PC-3 (cell line): ENCODE results near the gene SLC33A1. TPM values are rescaled to one million over a fixed set of nuclear protein-coding genes. Genes with fewer than 3 reads are reported as not detected.
"Not testable (repeated sequence)": the region's sequence is repeated elsewhere in the genome, so short reads cannot be mapped to it uniquely, and the experiment has no call there.

ENCODE experiments used
- ATAC-seq: fragments of 200-7000 bp; cut with Tn5 transposase; 2 replicates; pipeline ENCODE4 v1.9.1; 2020; ENCODE audit warnings: mild to moderate bottlenecking, moderate library complexity
- BruUV-seq: library from RNA; stranded (reverse); fragments of 400-500 nt; replicated peaks from 2 replicates; lab custom pipeline; 2021; lab: Mats Ljungman, UMichigan
- CTCF ChIA-PET: fragments of 300-600 bp; sonication (Branson Sonifier 250); formaldehyde crosslinking; loops from one replicate; lab custom pipeline; 2022; ENCODE audit warnings: antibody characterized with exemption; lab: Charles Lee
- POLR2A ChIA-PET: fragments of 300-600 bp; sonication (Branson Sonifier 250); formaldehyde crosslinking; loops from one replicate; lab custom pipeline; 2022; ENCODE audit warnings: antibody characterized with exemption; ENCODE audit not compliant: unreplicated experiment; lab: Charles Lee
- DNase-seq: peaks from one replicate; pipeline ENCODE4 v3.0.0-alpha.2; 2015
- H2AFZ ChIP-seq: fragments of 300-600 bp; sonication (generic); 2 replicates; pipeline ENCODE4 v1.6.0; 2016; ENCODE audit warnings: antibody characterized with exemption, low read length
- H3F3A ChIP-seq: fragments of 300-600 bp; sonication (generic); one replicate; pipeline ENCODE4 v1.6.0; 2017; ENCODE audit warnings: antibody characterized with exemption, low read length, control low read depth, mild to moderate bottlenecking; ENCODE audit not compliant: unreplicated experiment
- H3K27ac ChIP-seq: fragments of 300-600 bp; sonication (generic); 2 replicates; pipeline ENCODE4 v1.5.1; 2016; ENCODE audit warnings: mild to moderate bottlenecking, low read length
- H3K27me3 ChIP-seq: fragments of 300-600 bp; sonication (generic); 2 replicates; pipeline ENCODE4 v1.6.1; 2016; ENCODE audit warnings: low read length, mixed read lengths
- H3K36me3 ChIP-seq: fragments of 300-600 bp; sonication (generic); 2 replicates; pipeline ENCODE4 v1.6.1; 2016; ENCODE audit warnings: low read depth, mixed run types, low read length, mixed read lengths
- H3K4me1 ChIP-seq: fragments of 300-600 bp; sonication (generic); 2 replicates; pipeline ENCODE4 v1.5.1; 2016; ENCODE audit warnings: low read length; ENCODE audit not compliant: insufficient read depth
- H3K4me2 ChIP-seq: fragments of 300-600 bp; sonication (generic); 2 replicates; pipeline ENCODE4 v1.6.0; 2016; ENCODE audit warnings: low read length
- H3K4me3 ChIP-seq: fragments of 300-600 bp; sonication (generic); 2 replicates; pipeline ENCODE4 v1.5.1; 2016; ENCODE audit warnings: mild to moderate bottlenecking, low read length, mixed read lengths
- H3K79me2 ChIP-seq: fragments of 300-600 bp; sonication (generic); 2 replicates; pipeline ENCODE4 v1.6.1; 2017; ENCODE audit warnings: low read length, mixed read lengths
- H3K9ac ChIP-seq: fragments of 300-600 bp; sonication (generic); 2 replicates; pipeline ENCODE4 v1.6.0; 2016; ENCODE audit warnings: mild to moderate bottlenecking, low read length
- H3K9me2 ChIP-seq: fragments of 300-600 bp; sonication (generic); replicated peaks from 2 replicates; pipeline ENCODE4 v1.6.1; 2016; ENCODE audit warnings: mixed run types, low read length, mixed read lengths
- H3K9me3 ChIP-seq: fragments of 300-600 bp; sonication (generic); 2 replicates; pipeline ENCODE4 v1.6.1; 2016; ENCODE audit warnings: low read length, mixed read lengths
- H4K20me1 ChIP-seq: fragments of 300-600 bp; sonication (generic); 2 replicates; pipeline ENCODE4 v1.6.1; 2016; ENCODE audit warnings: low read length, mixed read lengths
- EZH2 ChIP-seq: fragments of 300-600 bp; sonication (generic); IDR thresholded peaks from one replicate; pipeline ENCODE4 v1.6.1; 2017; ENCODE audit warnings: antibody characterized with exemption, mild to moderate bottlenecking, low read length; ENCODE audit not compliant: unreplicated experiment
- EZH2phosphoT487 ChIP-seq: fragments of 300-600 bp; sonication (generic); IDR thresholded peaks from 2 replicates; pipeline ENCODE4 v1.6.1; 2018; ENCODE audit warnings: mild to moderate bottlenecking, antibody characterized with exemption, low read length, borderline replicate concordance
- intact Hi-C: fragments of 100-400 bp; cut with micrococcal nuclease; formaldehyde crosslinking; loops from 2 replicates; pipeline ENCODE4 v1.9.0; 2023
- total RNA-seq: library from RNA; depleted of rRNA; stranded (reverse); fragments of >200 nt; gene quantifications from 2 replicates; pipeline ENCODE4 v1.2.3, GENCODE V29; 2014
- TF ChIP-seq, protein P1 (sequence below): fragments of 300-600 bp; sonication (generic); conservative IDR thresholded peaks from 2 replicates; pipeline ENCODE4 v1.5.1; 2017; ENCODE audit warnings: antibody characterized with exemption, low read depth, mild to moderate bottlenecking, low read length

SLC33A1 gene
- total RNA-seq, 1 experiment from 2014 or later = 32.9 TPM

DNA sequence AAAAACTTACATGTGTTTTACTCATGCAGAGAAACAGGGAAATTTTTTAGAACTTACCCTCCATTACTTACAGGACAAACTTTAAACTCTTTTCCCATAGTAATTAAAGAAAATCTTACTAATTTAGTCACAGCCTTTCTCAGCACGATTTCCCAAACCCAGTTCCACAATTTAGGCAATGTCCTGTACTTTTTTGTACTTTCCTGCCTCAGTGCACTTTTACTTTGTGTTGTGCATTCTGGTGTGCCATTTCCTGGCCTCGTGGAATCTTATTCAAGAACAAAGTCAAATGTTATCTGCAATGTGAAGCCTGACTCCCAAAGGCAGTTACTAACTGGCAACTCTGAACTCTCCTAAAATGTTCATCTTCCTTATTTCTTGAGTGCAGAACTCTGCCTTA, 1.9 kb downstream of the SLC33A1 start:
- no TSS peak for BruUV-seq
- Histone ChIP-seq H3F3A (no peaks in the 10 kb centered on the region), H3K4me2 (peak overlapping the region; percentile 93), H3K9me3 (no peaks in the 10 kb centered on the region), H3K36me3 (no peaks in the 10 kb centered on the region), H3K27me3 (no peaks in the 10 kb centered on the region), H3K9me2 (no peaks in the 10 kb centered on the region), H4K20me1 (peaks cover 9% of the 10 kb centered on the region), H3K27ac (no peak overlapping the region), H3K9ac (peak overlapping the region; percentile 87), H3K79me2 (peaks cover 66% of the 10 kb centered on the region), H3K4me3 (peak overlapping the region; percentile 95), H2AFZ (no peak overlapping the region), H3K4me1 (peaks cover 11% of the 10 kb centered on the region; the same call in 1 of the 2 replicates)
- ChIA-PET CTCF (interaction anchor here (0.8 kb wide), 1 partner anchor 46 kb away, joined by 3 read pairs; no protein-coding TSS in a partner anchor), POLR2A (interaction anchor here (0.6 kb wide), 1 partner anchor 46 kb away, joined by 6 read pairs; the partner anchor contains the start of gene C3orf33)
- TF ChIP-seq EZH2 (no peak), EZH2phosphoT487 (no peak)
- TF ChIP-seq, protein P1, sequence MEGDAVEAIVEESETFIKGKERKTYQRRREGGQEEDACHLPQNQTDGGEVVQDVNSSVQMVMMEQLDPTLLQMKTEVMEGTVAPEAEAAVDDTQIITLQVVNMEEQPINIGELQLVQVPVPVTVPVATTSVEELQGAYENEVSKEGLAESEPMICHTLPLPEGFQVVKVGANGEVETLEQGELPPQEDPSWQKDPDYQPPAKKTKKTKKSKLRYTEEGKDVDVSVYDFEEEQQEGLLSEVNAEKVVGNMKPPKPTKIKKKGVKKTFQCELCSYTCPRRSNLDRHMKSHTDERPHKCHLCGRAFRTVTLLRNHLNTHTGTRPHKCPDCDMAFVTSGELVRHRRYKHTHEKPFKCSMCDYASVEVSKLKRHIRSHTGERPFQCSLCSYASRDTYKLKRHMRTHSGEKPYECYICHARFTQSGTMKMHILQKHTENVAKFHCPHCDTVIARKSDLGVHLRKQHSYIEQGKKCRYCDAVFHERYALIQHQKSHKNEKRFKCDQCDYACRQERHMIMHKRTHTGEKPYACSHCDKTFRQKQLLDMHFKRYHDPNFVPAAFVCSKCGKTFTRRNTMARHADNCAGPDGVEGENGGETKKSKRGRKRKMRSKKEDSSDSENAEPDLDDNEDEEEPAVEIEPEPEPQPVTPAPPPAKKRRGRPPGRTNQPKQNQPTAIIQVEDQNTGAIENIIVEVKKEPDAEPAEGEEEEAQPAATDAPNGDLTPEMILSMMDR = no peak
- intact Hi-C loops = loop anchor here (10.0 kb wide), 2 partner anchors 468 to 498 kb away; no protein-coding TSS in a partner anchor
- ATAC-seq (no peak), DNase-seq (no peak)

- H3K9me2 ChIP-seq, H3K27ac ChIP-seq: not testable (repeated sequence)
Observed at GRCh38 chr3:155849404-155849803, 4.8 kb downstream of the SLC33A1 start.

GRCh38 chr3:155847993-155848392, 6.2 kb downstream of the SLC33A1 start:
- no peaks in the 10 kb centered on the region for H3F3A ChIP-seq
- POLR2A ChIA-PET = no interaction called here
- no peak overlapping the region for H3K9ac ChIP-seq
- no peak for TF ChIP-seq EZH2
- TF ChIP-seq EZH2phosphoT487 = no peak
- TF ChIP-seq, protein P1 = no peak
- ATAC-seq = no peak
- peaks cover 4% of the 10 kb centered on the region for H4K20me1 ChIP-seq
- intact Hi-C loops = no loop called here
- H3K27ac ChIP-seq = no peak overlapping the region
- no peak overlapping the region for H3K4me3 ChIP-seq
- no peaks in the 10 kb centered on the region for H3K9me3 ChIP-seq
- H3K79me2 ChIP-seq = peaks cover 82% of the 10 kb centered on the region
- H3K27me3 ChIP-seq = no peaks in the 10 kb centered on the region
- H3K36me3 ChIP-seq = no peaks in the 10 kb centered on the region
- no TSS peak for BruUV-seq
- CTCF ChIA-PET = no interaction called here
- H3K9me2 ChIP-seq = no peaks in the 10 kb centered on the region
- peaks cover 5% of the 10 kb centered on the region; the same call in 1 of the 2 replicates for H3K4me1 ChIP-seq
- DNase-seq = no peak
- 0 out of 2 replicates have a peak overlapping the region, but pooled peaks have one; percentile 10 for H3K4me2 ChIP-seq
- no peak overlapping the region for H2AFZ ChIP-seq

More at GRCh38 chr3:155849404-155849803, 4.8 kb downstream of the SLC33A1 start:
- H3K4me3 ChIP-seq, H2AFZ ChIP-seq, H3K9me3 ChIP-seq, H3K36me3 ChIP-seq, H3K4me1 ChIP-seq, DNase-seq, H3K9ac ChIP-seq, H4K20me1 ChIP-seq, ATAC-seq, H3K27me3 ChIP-seq, BruUV-seq, intact Hi-C loops, H3F3A ChIP-seq: not testable (repeated sequence)
- CTCF ChIA-PET = interaction anchor here (0.5 to 1.0 kb wide), 2 partner anchors 43 to 148 kb away, joined by 4 to 6 read pairs; partner anchors contain the start of gene C3orf33
- peaks cover 88% of the 10 kb centered on the region for H3K79me2 ChIP-seq
- POLR2A ChIA-PET = interaction anchor here (0.6 kb wide), 1 partner anchor 81 kb away, joined by 4 read pairs; no protein-coding TSS in a partner anchor
- H3K4me2 ChIP-seq = peak overlapping the region; percentile 4; the same call in 1 of the 2 replicates
